ENCODE results near the gene BICRA.

The BICRA gene

GRCh38 chr19:47729799-47730520, 121.0 kb downstream of the BICRA start:
- TF ChIP-seq, protein P1, sequence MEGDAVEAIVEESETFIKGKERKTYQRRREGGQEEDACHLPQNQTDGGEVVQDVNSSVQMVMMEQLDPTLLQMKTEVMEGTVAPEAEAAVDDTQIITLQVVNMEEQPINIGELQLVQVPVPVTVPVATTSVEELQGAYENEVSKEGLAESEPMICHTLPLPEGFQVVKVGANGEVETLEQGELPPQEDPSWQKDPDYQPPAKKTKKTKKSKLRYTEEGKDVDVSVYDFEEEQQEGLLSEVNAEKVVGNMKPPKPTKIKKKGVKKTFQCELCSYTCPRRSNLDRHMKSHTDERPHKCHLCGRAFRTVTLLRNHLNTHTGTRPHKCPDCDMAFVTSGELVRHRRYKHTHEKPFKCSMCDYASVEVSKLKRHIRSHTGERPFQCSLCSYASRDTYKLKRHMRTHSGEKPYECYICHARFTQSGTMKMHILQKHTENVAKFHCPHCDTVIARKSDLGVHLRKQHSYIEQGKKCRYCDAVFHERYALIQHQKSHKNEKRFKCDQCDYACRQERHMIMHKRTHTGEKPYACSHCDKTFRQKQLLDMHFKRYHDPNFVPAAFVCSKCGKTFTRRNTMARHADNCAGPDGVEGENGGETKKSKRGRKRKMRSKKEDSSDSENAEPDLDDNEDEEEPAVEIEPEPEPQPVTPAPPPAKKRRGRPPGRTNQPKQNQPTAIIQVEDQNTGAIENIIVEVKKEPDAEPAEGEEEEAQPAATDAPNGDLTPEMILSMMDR (IDR thresholded peaks at IDR 0.05; ENCODE audit: extremely low read depth, missing control alignments) = no peak
- peak; percentile 69 for DNase-seq (ENCODE audit: low spot score)

DNA sequence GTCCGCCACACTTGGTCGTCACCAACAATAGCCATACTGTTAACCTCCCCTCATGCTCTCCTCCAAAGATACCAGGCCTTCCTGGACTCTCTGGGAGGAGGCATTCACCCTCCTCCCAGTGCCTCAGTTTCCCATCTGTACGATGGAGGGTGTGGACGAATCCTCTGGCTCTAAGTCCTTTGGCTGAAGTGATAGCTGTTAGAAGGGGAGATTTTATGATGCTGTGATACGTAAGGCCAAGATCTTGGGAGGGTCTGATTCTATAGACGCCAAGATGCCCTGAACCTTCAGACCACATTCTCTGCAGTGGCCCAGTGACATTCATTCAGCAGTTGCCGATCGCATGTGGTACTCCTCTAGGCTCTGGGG, 121.6 kb downstream of the BICRA start:
- TF ChIP-seq, protein P1 (IDR thresholded peaks at IDR 0.05; ENCODE audit: extremely low read depth, missing control alignments) = no peak
- DNase-seq (ENCODE audit: low spot score) = no peak

DNA sequence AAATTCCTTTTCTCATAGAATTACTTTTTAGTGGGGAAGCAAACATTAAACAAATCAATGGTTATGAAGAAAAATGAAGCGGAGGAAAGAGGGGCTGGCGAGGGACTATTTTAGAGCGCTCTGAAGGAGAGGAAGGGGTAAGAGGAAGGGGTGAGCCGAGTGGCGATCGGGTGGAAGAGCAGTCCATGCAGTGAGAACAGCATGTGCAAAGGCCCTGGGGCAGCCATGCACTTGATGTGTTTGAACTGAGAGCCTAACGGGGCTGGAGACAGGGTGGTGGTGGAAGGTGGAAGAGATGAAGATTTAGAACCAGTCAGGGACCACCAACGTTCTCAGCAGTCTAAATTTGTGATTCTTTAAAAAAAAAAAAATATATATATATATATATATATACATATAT, 122.0 kb downstream of the BICRA start:
- TF ChIP-seq, protein P1 (IDR thresholded peaks at IDR 0.05; ENCODE audit: extremely low read depth, missing control alignments) = no peak
- DNase-seq (ENCODE audit: low spot score) = no peak

- TF ChIP-seq, protein P1 (IDR thresholded peaks at IDR 0.05; ENCODE audit: extremely low read depth, missing control alignments) = no peak
- DNase-seq (ENCODE audit: low spot score) = no peak
These were observed 126.2 kb downstream of the BICRA start for GRCh38 chr19:47735131-47735530.

DNA sequence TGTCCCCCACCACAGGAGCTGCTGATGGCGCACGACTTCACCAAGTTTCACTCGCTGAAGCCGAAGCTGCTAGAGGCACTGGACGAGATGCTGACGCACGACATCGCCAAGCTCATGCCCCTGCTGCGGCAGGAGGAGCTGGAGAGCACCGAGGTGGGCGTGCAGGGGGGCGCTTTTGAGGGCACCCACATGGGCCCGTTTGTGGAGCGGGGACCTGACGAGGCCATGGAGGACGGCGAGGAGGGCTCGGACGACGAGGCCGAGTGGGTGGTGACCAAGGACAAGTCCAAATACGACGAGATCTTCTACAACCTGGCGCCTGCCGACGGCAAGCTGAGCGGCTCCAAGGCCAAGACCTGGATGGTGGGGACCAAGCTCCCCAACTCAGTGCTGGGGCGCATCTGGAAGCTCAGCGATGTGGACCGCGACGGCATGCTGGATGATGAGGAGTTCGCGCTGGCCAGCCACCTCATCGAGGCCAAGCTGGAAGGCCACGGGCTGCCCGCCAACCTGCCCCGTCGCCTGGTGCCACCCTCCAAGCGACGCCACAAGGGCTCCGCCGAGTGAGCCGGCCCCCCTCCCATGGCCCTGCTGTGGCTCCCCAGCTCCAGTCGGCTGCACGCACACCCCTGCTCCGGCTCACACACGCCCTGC, 132.1 kb downstream of the BICRA start:
- no peak for DNase-seq (ENCODE audit: low spot score)
- TF ChIP-seq, protein P1 (IDR thresholded peaks at IDR 0.05; ENCODE audit: extremely low read depth, missing control alignments) = no peak

- no peak for DNase-seq (ENCODE audit: low spot score)
- TF ChIP-seq, protein P1 (IDR thresholded peaks at IDR 0.05; ENCODE audit: extremely low read depth, missing control alignments) = no peak
These were observed 132.7 kb downstream of the BICRA start for GRCh38 chr19:47741544-47742140.

GRCh38 chr19:47742634-47743033, 133.7 kb downstream of the BICRA start:
- DNase-seq (ENCODE audit: low spot score) = no peak
- TF ChIP-seq, protein P1 (IDR thresholded peaks at IDR 0.05; ENCODE audit: extremely low read depth, missing control alignments) = no peak
